GM12892 (cell line): ENCODE data around the gene ITPR1.

Experiments
- POLR2A ChIP-seq: IDR thresholded peaks from 2 replicates; pipeline ENCODE4 v1.6.1; 2011; ENCODE audit warnings: low read depth, low read length, control low read depth
- TAF1 ChIP-seq: IDR thresholded peaks from 2 replicates; pipeline ENCODE4 v1.6.1; 2011; ENCODE audit warnings: low read depth, mild to moderate bottlenecking, control low read depth, low read length, borderline replicate concordance

- no peak for TF ChIP-seq TAF1
- no peak for TF ChIP-seq POLR2A
These were observed 308.7 kb downstream of the ITPR1 start for GRCh38 chr3:4801892-4802291.
